Body of pancreas (tissue), 4 donors: ENCODE measurements around the gene TMC1. TPM values are rescaled to one million over a fixed set of nuclear protein-coding genes. Genes with fewer than 3 reads are reported as not detected.

ENCODE experiments used
- ATAC-seq: fragments of 150-250 bp; one replicate; pipeline ENCODE4 v1.9.1; 2016
- DNase-seq, 4 donors: peaks; one replicate each; pipeline ENCODE4 v3.0.0-alpha.2; 2019
- H3K27ac ChIP-seq, 4 donors: fragments of 200-600 bp; sonication (generic); 1 replicate in 3 of 4; 2 replicates in 1 of 4; pipeline versions ENCODE4 v1.5.1 to v1.6.1; 2016 to 2019; ENCODE audit warnings: mild to moderate bottlenecking in 1 of 4, mixed read lengths in 1 of 4, moderate library complexity in 1 of 4
- H3K27me3 ChIP-seq, 2 donors: fragments of 200-600 bp; sonication (generic); one replicate each; pipeline ENCODE4 v1.6.0; 2016; ENCODE audit warnings: mild to moderate bottlenecking in 1 of 2
- H3K36me3 ChIP-seq, 2 donors: fragments of 200-600 bp; sonication (generic); replicated peaks in 1 of 2; 2 replicates each; pipeline ENCODE4 v1.5.1; 2016; ENCODE audit warnings: low read depth in 2 of 2; ENCODE audit not compliant: insufficient read depth in 1 of 2
- H3K4me1 ChIP-seq: fragments of 200-600 bp; sonication (generic); one replicate; pipeline ENCODE4 v1.6.0; 2016
- H3K4me3 ChIP-seq, 2 donors: fragments of 200-600 bp; sonication (generic); 1 replicate in 1 of 2; 2 replicates in 1 of 2; pipeline ENCODE4 v1.5.1; 2016 to 2019
- H3K9me3 ChIP-seq, 3 donors: fragments of 200-600 bp; sonication (generic); 1 replicate in 2 of 3; 2 replicates in 1 of 3; pipeline ENCODE4 v1.5.1; 2016
- POLR2A ChIP-seq, 3 donors: fragments of 450-650 bp; IDR thresholded peaks; one replicate each; pipeline ENCODE4 v1.6.1; 2016; ENCODE audit warnings: antibody characterized with exemption in 3 of 3, mild to moderate bottlenecking in 2 of 3
- WGBS, 2 donors: methylation state at CpG; one replicate each; pipeline ENCODE4 v1.1.5; 2017; 5-methylcytosine and 5-hydroxymethylcytosine counted together
- intact Hi-C: fragments of 100-400 bp; cut with DNase I; formaldehyde crosslinking; loops from one replicate; pipeline ENCODE4 v1.15.1; 2023
- total RNA-seq, 2 donors: library from RNA; depleted of rRNA; stranded (reverse); fragments of >200 nt; gene quantifications; one replicate each; pipeline ENCODE4 v1.1.0, GENCODE V29; 2016
- TF ChIP-seq, protein P1 (sequence below), 7 experiments: fragments of 450-650 bp in 4 of 7; fragments of 200-600 bp in 3 of 7; sonication (generic) in 3 of 7; IDR thresholded peaks; one replicate each; pipeline ENCODE4 v1.5.1; 2016 to 2019; ENCODE audit warnings: antibody characterized with exemption in 7 of 7

Gene TMC1
- total RNA-seq, 2 donors from 2014 or later = not detected

GRCh38 chr9:72758944-72759343 lies 237.5 kb downstream of the TMC1 start:
- no peak for ATAC-seq
- 72 to 80% methylated on average over 4 of the region's 4 CpGs for WGBS, 2 donors
- intact Hi-C loops = no loop called here

DNA sequence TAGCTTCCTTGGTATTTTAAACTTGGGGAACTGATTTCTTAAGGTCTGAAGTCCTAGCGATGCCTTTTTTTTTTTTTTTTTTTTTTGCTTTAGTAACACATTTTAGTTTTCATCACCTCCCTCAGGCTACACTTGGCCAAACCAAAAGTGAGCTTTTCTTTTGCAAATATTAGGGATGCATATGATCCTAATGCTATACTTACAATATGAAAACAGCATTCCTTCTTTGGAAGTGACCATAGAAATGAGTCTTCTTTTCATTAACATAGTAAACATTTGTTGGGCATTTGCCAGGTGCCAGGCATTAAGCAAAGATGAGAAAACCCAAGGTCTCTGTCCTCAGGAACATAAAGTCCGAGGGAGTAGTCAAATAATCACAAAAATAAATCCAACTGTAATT lies 241.6 kb downstream of the TMC1 start:
- H3K27ac ChIP-seq = no peak overlapping the region
- H3K27me3 ChIP-seq = no peaks in the 10 kb centered on the region
- ATAC-seq = no peak
- no peaks in the 10 kb centered on the region for H3K36me3 ChIP-seq
- H3K9me3 ChIP-seq = no peaks in the 10 kb centered on the region
- DNase-seq = no peak
- TF ChIP-seq POLR2A (IDR thresholded peaks at IDR 0.05) = no peak
- TF ChIP-seq, protein P1, sequence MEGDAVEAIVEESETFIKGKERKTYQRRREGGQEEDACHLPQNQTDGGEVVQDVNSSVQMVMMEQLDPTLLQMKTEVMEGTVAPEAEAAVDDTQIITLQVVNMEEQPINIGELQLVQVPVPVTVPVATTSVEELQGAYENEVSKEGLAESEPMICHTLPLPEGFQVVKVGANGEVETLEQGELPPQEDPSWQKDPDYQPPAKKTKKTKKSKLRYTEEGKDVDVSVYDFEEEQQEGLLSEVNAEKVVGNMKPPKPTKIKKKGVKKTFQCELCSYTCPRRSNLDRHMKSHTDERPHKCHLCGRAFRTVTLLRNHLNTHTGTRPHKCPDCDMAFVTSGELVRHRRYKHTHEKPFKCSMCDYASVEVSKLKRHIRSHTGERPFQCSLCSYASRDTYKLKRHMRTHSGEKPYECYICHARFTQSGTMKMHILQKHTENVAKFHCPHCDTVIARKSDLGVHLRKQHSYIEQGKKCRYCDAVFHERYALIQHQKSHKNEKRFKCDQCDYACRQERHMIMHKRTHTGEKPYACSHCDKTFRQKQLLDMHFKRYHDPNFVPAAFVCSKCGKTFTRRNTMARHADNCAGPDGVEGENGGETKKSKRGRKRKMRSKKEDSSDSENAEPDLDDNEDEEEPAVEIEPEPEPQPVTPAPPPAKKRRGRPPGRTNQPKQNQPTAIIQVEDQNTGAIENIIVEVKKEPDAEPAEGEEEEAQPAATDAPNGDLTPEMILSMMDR (IDR thresholded peaks at IDR 0.05) = no peak
- H3K4me1 ChIP-seq = no peaks in the 10 kb centered on the region
- intact Hi-C loops = no loop called here
- no peak overlapping the region for H3K4me3 ChIP-seq
- WGBS, 2 donors = 57 to 63% methylated on average over 2 of the region's 2 CpGs

More at GRCh38 chr9:72758944-72759343, 237.5 kb downstream of the TMC1 start:
- Histone ChIP-seq H3K9me3 (no peaks in the 10 kb centered on the region), H3K27ac (no peak overlapping the region), H3K4me3 (no peak overlapping the region), H3K36me3 (no peaks in the 10 kb centered on the region), H3K27me3 (no peaks in the 10 kb centered on the region), H3K4me1 (no peaks in the 10 kb centered on the region)
- DNase-seq = no peak
- no peak for TF ChIP-seq POLR2A (IDR thresholded peaks at IDR 0.05)
- TF ChIP-seq, protein P1 (IDR thresholded peaks at IDR 0.05) = no peak

DNA sequence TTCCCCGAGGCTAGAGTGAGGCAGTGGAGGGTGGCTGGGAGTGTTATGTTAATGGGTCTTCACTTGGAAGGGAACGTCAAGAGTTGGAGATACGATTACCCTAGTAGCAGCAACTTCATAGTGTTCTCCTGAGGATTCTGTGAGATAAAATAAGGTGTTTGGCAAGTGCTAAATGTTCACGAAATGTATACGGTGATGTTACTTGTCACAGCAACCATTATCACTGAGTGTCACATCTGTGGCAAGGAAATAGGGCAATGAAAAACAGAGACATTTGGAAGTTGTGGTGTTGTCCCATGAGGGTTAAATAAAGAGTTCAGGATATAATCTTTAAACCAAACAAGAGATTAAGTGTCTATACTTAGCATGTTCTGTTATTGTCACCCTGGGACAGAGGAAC lies 248.1 kb downstream of the TMC1 start:
- no peak for ATAC-seq
- Histone ChIP-seq H3K4me1 (no peaks in the 10 kb centered on the region), H3K27me3 (no peaks in the 10 kb centered on the region), H3K9me3 (no peaks in the 10 kb centered on the region), H3K36me3 (no peaks in the 10 kb centered on the region), H3K27ac (no peak overlapping the region), H3K4me3 (no peak overlapping the region)
- no peak for DNase-seq
- TF ChIP-seq, protein P1 (IDR thresholded peaks at IDR 0.05) = no peak
- TF ChIP-seq POLR2A (IDR thresholded peaks at IDR 0.05) = no peak
- WGBS, 2 donors = 62 to 67% methylated on average over 5 of the region's 5 CpGs
- intact Hi-C loops = no loop called here

GRCh38 chr9:72772661-72773060 lies 251.3 kb downstream of the TMC1 start:
- Histone ChIP-seq H3K9me3 (no peaks in the 10 kb centered on the region), H3K27ac (no peak overlapping the region), H3K4me3 (no peak overlapping the region), H3K36me3 (no peaks in the 10 kb centered on the region), H3K4me1 (no peaks in the 10 kb centered on the region), H3K27me3 (no peaks in the 10 kb centered on the region)
- no peak for DNase-seq
- WGBS, 2 donors = 79% methylated on average over 1 of the region's 1 CpG
- no peak for TF ChIP-seq POLR2A (IDR thresholded peaks at IDR 0.05)
- TF ChIP-seq, protein P1 (IDR thresholded peaks at IDR 0.05) = no peak
- intact Hi-C loops = no loop called here
- no peak for ATAC-seq

DNA sequence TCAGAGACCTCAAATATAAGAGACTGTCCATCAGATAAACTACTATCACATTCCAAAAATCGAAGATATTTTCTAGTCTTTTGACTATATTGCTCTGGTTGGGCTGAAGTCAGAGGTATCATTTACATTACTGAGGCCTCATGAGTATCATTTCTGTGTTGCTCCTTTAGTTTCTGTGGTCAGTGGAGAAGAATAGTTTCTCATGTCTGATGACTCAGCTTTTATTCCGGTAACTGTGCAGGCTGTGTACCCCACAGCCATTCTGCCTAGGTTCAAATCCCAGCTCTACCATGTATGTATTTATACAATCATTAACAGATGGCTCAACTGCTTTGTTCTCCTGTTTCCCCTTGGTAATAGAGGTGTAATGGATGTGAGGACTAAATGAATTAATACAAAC lies 252.2 kb downstream of the TMC1 start:
- Histone ChIP-seq H3K36me3 (no peaks in the 10 kb centered on the region), H3K27me3 (no peaks in the 10 kb centered on the region), H3K27ac (no peak overlapping the region), H3K9me3 (no peaks in the 10 kb centered on the region), H3K4me3 (no peak overlapping the region), H3K4me1 (no peaks in the 10 kb centered on the region)
- DNase-seq (no peak), ATAC-seq (no peak)
- intact Hi-C loops = no loop called here
- WGBS, 2 donors = 53 to 76% methylated on average over 2 of the region's 2 CpGs
- TF ChIP-seq POLR2A (IDR thresholded peaks at IDR 0.05) = no peak
- TF ChIP-seq, protein P1 (IDR thresholded peaks at IDR 0.05) = no peak
